ENCODE results near the gene SDK1.

SDK1 gene

GRCh38 chr7:3326246-3326645 is 25.2 kb downstream of the SDK1 start:
- no peak for DNase-seq (ENCODE audit: low read depth, low spot score)
- in situ Hi-C loops (cut with HindIII; ENCODE audit: low sequenced_read_pairs) = no loop called here
- H3K4me3 ChIP-seq (ENCODE audit: low read depth, low read length) = no peak overlapping the region
- TF ChIP-seq CTCF (IDR thresholded peaks at IDR 0.05; ENCODE audit: low read depth, low read length) = no peak

- no peak for TF ChIP-seq CTCF (IDR thresholded peaks at IDR 0.05; ENCODE audit: low read depth, low read length)
- no peak overlapping the region for H3K4me3 ChIP-seq (ENCODE audit: low read depth, low read length)
- in situ Hi-C loops (cut with HindIII; ENCODE audit: low sequenced_read_pairs) = no loop called here
Measured at GRCh38 chr7:3327099-3327498, 26.0 kb downstream of the SDK1 start.

GRCh38 chr7:3327655-3328054 is 26.6 kb downstream of the SDK1 start:
- no peak for TF ChIP-seq CTCF (IDR thresholded peaks at IDR 0.05; ENCODE audit: low read depth, low read length)
- in situ Hi-C loops (cut with HindIII; ENCODE audit: low sequenced_read_pairs) = no loop called here
- no peak for DNase-seq (ENCODE audit: low read depth, low spot score)
- H3K4me3 ChIP-seq (ENCODE audit: low read depth, low read length) = no peak overlapping the region

More at GRCh38 chr7:3327099-3327498, 26.0 kb downstream of the SDK1 start:
- DNase-seq (ENCODE audit: low read depth, low spot score) = no peak

- DNase-seq (ENCODE audit: low read depth, low spot score) = no peak
- TF ChIP-seq CTCF (IDR thresholded peaks at IDR 0.05; ENCODE audit: low read depth, low read length) = no peak
- in situ Hi-C loops (cut with HindIII; ENCODE audit: low sequenced_read_pairs) = no loop called here
- H3K4me3 ChIP-seq (ENCODE audit: low read depth, low read length) = no peak overlapping the region
Measured at GRCh38 chr7:3332308-3332707, 31.3 kb downstream of the SDK1 start.

GRCh38 chr7:3333861-3334260 is 32.8 kb downstream of the SDK1 start:
- no peak for DNase-seq (ENCODE audit: low read depth, low spot score)
- H3K4me3 ChIP-seq (ENCODE audit: low read depth, low read length) = no peak overlapping the region
- in situ Hi-C loops (cut with HindIII; ENCODE audit: low sequenced_read_pairs) = no loop called here
- TF ChIP-seq CTCF (IDR thresholded peaks at IDR 0.05; ENCODE audit: low read depth, low read length) = no peak

- TF ChIP-seq CTCF (IDR thresholded peaks at IDR 0.05; ENCODE audit: low read depth, low read length) = no peak
- no peak for DNase-seq (ENCODE audit: low read depth, low spot score)
- H3K4me3 ChIP-seq (ENCODE audit: low read depth, low read length) = no peak overlapping the region
- in situ Hi-C loops (cut with HindIII; ENCODE audit: low sequenced_read_pairs) = no loop called here
Measured at GRCh38 chr7:3336042-3336665, 35.1 kb downstream of the SDK1 start.

Measured in astrocyte of the spinal cord (primary cell).